HL-60/S4 treated with phorbol 12-myristate 13-acetate at 8.2 ng/mL for 4 days and 3 days (cell line): ENCODE results near the gene PCBP3.
"Not testable (repeated sequence)": the region's sequence is repeated elsewhere in the genome, so short reads cannot be mapped to it uniquely, and the experiment has no call there.

Experiments used
- in situ Hi-C: fragments of 300-500 bp; cut with MboI; formaldehyde crosslinking; loops from 2 replicates; pipeline ENCODE4 v1.15.0; 2022; ENCODE audit warnings: low sequenced_read_pairs

PCBP3 gene

DNA sequence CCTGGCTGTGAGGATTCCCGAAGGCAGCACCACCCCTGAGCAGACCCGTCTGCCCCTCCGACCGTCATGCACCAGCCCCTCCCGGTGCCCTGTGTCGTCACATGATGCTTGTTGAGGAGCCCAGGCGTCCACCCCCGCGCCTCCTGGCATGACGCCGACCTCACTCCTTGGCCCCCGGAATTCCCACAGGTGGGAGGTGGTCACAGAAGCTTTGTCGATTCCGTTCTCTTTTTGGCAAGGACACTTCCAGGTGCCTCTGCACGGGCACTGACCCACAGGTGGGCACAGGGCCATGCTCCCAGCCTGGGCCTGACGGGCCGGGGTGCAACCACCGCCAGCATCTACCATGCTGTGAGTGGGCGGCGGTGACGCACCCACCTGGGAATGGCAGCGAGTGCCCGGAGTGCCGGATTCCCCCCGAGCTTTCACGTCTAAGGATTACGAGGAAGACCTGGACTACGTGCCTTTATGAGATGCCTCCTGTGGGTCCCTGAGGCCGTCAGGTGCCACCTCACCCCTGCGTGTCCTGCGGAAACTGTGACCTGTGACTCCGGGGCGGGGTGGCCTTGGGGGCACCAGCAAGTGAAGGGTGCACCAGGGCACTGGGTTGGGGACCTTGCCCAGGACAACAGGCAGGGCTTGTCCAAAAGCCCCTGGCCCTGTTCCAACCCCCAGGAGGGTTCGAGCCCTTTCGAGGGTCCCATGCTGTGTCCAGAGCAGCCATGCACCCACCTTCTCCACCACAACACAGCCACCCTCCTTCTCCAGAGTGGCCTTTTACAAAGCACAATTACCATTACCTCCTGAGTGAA, 306.6 kb downstream of the PCBP3 start:
- in situ Hi-C loops = no loop called here

DNA sequence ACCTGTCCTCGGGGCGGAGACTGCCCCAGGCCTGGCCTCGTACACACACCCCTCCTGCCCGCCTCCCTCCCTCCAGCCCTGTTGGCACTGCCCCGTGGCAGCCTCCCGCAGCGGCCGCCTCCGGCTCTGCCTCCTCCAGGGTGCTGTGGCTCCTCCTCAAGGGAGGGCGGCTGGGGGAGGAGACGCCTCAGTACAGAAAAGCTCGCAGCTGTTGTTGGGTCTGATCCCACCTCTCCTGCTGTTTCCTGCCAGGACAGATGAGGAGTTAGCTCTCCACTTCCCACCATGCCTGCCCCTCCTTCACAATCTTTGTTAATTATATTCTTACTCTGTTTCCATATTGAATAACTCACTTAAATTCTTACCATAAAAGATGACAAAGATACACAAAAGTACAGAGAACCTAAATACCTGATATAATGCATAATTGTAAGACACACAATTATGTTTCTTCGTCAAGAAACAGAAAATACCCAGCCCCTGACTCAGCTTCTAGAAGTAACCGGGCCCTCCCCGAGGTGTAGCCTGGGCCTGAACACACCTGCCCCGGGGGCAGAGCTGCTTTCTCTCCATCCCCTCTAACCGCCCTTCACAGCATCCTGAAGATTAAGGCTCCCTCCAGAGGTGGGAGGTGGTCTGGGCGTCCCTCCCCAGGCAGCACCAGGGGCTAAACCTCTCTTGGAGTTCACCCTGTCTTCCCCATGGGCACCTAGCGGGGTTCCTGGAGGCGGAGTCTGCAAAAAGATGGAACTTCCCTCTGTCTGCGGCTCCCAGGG, 307.4 kb downstream of the PCBP3 start:
- in situ Hi-C loops = no loop called here

DNA sequence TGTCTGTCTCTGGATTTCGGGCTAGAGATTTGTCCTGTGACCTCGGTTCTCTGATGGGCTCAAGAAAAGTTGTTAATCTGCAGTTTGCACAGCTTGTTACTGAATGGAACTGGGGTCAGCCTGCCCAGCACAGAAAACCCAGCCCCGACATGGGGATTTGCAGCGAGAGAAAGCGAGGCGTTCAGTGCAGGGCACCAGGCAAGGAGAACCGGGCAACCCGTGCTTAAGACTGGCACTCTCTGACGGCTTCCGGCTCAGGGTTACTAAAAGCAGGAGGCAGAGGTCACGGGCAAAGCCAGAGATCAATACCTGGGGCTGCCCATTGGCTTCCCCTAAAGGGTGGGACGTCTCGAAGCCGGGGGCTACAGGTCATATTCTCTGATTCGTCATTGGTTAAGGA, 308.2 kb downstream of the PCBP3 start:
- in situ Hi-C loops = no loop called here

DNA sequence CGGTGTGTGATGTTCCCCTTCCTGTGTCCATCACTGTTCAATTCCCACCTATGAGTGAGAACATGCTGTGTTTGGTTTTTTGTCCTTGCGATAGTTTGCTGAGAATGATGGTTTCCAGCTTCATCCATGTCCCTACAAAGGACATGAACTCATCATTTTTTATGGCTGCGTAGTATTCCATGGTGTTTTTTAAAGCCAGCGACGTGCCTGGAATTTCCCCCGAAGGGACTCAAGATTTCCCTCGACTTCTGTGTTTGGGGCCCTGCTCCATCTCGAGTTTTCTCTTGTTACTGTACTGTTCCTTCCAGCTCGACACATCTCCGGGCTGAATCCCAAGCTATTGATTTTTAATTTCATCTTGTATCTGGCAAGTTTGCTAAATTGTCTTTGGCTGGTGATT, 309.0 kb downstream of the PCBP3 start:
- in situ Hi-C loops = not testable (repeated sequence)

DNA sequence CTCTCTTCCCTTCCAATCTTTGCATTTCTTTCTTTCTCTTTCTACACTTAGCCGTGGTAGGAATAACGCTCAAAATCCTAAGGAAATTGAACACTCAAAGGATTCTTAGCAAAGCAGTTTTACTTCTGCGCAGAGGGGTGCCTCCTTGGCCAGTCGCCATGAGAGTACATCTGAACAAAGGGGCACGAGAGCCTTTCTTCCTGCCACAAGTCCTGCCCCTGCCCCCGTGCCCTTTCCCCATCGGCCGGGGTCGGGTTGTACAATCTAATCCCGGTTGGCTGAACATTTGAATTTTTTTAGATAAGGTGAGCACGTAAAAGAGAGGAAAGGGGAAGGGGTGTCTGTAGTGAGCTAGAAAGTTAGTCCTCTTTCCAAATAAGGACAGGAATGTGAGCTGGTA, 309.4 kb downstream of the PCBP3 start:
- in situ Hi-C loops = no loop called here

DNA sequence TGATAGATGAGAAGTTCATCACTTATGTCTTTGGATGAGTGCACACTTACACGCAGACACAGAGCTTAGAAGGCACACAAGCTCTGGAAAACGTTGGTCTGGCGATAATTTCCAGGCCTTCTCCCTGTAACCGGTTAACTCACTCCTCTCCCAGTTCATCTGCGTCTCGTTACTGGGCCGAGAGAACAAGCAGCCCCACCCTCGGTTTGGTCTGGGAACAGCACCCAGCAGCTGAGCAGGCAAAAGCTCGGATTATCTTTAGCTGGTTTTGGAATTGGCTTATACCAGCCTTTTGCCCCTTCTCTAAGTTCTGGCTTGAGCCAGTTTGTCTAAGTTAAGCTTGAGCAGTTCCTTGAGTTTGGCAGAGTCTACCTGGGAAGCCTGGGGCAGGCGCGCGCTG, 310.7 kb downstream of the PCBP3 start:
- in situ Hi-C loops = no loop called here

GRCh38 chr21:45954921-45955320, 311.4 kb downstream of the PCBP3 start:
- in situ Hi-C loops = no loop called here

GRCh38 chr21:45957551-45957950, 314.0 kb downstream of the PCBP3 start:
- in situ Hi-C loops = no loop called here

DNA sequence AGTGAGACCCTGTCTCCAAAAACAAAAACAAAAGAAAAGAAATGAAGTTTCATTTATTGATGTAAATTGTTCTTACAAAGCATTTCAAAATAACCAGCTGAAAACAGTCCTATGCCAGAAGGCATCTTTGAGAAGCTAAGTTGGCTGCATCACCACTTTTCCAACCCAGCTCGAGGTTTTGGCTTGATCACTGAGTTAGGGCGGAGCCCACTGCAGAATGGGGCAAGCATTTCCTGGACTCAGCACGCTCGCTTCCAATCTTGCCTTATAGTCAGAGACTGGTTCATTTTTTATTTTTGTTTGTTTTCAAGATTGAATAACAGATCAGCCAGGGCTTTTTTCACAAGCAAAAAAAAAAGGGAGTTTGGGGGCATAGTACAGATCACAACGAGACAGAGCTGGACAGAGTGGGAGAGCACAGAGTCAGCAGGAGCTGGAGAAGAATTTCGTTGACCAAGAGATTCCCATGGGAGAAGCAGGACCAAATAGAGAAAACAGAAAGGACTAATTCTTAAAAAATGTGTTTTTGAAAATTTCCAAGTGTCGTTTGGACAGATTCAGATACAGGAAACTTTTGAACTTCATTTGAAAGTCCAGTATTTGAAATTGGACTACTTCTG, 314.6 kb downstream of the PCBP3 start:
- in situ Hi-C loops = no loop called here

- in situ Hi-C loops = no loop called here
Observed at GRCh38 chr21:45959182-45959581, 315.7 kb downstream of the PCBP3 start.

DNA sequence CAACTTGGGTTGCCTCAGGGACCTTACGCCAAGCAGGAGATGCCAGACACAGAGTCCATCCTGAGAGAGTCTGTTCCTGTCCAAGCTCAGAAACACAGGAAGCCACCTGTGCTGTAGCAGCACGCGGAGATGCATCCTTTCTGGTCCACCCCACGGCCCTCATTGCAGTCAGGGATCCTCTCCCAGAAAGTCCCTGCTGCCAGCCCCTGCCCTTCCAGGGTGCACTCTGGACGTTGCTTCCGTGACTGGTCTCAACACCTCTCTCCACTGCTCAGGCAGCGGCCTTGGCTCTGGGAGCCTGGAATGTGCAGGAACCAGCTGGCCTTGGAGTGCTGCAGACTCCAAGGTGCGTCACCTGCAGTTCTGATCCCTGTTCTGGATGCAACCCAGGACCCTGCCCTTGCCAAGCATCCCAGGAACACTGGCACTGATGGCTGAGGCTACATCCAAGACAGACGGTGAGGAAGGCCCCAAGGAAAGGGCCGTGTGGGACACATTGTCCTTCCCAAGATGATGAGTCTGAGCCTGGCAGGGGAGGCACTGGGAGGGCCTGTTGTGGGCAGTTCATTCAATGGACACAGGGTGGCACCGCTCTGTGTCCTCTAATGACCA, 316.4 kb downstream of the PCBP3 start:
- in situ Hi-C loops = no loop called here

DNA sequence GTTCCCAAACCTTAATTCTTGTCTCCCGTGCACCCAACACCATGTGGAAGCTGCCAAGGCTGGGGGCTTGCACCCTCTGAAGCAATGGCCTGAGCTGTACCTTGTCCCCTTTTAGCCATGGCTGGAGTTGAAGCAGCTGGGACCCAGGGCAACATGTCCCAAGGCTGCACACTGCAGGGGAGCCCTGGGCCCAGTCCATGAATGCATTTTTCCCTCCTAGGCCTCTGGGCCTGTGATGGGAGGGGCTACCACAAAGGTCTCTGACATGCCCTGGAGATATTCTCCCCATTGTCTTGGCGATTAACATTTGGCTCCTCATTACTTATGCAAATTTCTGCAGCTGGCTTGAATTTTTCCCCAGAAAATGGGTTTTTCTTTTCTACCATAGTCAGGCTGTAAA, 317.9 kb downstream of the PCBP3 start:
- in situ Hi-C loops = not testable (repeated sequence)

- in situ Hi-C loops = no loop called here
Observed at GRCh38 chr21:45962531-45963231, 319.2 kb downstream of the PCBP3 start.

- in situ Hi-C loops = no loop called here
Observed at GRCh38 chr21:45963232-45963570, 319.7 kb downstream of the PCBP3 start.

DNA sequence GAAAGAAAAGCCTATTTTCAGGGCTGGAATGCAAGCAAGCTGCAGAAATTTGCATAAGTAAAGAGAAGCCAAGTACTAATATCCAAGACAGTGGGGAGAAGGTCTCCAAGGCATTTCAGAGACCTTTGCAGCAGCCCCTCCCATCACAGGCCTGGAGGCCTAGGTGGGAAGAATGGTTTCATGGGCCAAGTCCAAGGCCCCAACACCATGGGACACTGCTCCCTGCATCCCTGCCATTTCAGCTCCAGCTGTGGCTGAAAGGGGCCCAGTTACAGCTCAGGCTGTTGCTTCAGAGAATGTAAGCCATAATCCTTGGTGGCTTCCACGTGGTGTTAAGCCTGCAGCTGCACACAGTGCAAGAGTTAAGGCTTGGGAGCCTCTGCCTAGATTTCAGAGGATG, 321.1 kb downstream of the PCBP3 start:
- in situ Hi-C loops = no loop called here

- in situ Hi-C loops = no loop called here
Observed at GRCh38 chr21:45965084-45965809, 321.7 kb downstream of the PCBP3 start.

DNA sequence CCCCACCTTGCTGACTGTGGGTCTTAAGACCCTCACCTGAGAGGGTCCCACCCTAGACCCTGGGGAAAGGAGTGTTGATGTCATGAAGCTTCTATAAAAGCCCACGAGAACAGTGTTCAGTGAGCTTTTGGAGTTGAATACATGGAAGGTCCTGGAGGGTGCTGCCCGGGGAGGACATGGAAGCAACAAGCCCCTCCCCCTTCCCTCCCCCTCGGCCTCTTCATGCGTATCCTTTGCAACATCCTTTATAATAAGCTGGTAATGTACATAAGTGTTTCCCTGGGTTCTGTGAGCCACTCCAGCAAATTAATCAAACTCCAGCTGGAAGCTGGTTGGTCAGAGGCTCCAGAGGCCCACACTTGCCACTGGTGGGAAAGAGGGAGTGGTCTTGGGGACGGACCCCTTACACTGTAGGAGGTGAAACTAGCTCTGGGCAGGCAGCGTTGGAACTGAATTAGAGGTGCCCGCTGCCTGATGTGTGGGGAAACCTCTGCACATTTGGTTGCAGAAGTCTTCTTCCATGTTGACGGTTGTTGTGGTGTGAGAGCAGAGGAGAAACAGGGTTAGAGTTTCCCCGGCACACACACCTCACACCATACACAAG, 323.4 kb downstream of the PCBP3 start:
- in situ Hi-C loops = no loop called here

GRCh38 chr21:45969921-45970673, 326.6 kb downstream of the PCBP3 start:
- in situ Hi-C loops = no loop called here
